Trophoblast cell (in vitro differentiated cells and primary cell): ENCODE data around the gene RNU6-9. TPM values are rescaled to one million over a fixed set of nuclear protein-coding genes. Genes with fewer than 3 reads are reported as not detected.
A peak's percentile ranks its signal among the peaks of the same experiment; 100 is the strongest.

ENCODE experiments used
- DNase-seq, 2 donors: peaks; one replicate each; pipeline ENCODE4 v3.0.0-alpha.2; 2016
- H2AFZ ChIP-seq: 2 replicates; pipeline ENCODE4 v1.6.1; 2013; ENCODE audit warnings: low read length, moderate library complexity, mild to moderate bottlenecking; ENCODE audit not compliant: insufficient read depth, poor library complexity
- H2AK5ac ChIP-seq: 2 replicates; pipeline ENCODE4 v1.6.1; 2013; ENCODE audit warnings: mild to moderate bottlenecking, low read length
- H2BK120ac ChIP-seq: 2 replicates; pipeline ENCODE4 v1.6.1; 2013; ENCODE audit warnings: low read length, mild to moderate bottlenecking, moderate library complexity; ENCODE audit not compliant: insufficient read depth, poor library complexity
- H2BK12ac ChIP-seq: 2 replicates; pipeline ENCODE4 v1.6.1; 2013; ENCODE audit warnings: mild to moderate bottlenecking, low read length, moderate library complexity
- H2BK5ac ChIP-seq: 2 replicates; pipeline ENCODE4 v1.6.1; 2013; ENCODE audit warnings: low read length, low read depth, moderate library complexity, mild to moderate bottlenecking; ENCODE audit not compliant: poor library complexity
- H3K14ac ChIP-seq: 2 replicates; pipeline ENCODE4 v1.6.1; 2013; ENCODE audit warnings: mild to moderate bottlenecking, low read length
- H3K18ac ChIP-seq: 2 replicates; pipeline ENCODE4 v1.6.1; 2013; ENCODE audit warnings: mild to moderate bottlenecking, low read length
- H3K23ac ChIP-seq: 2 replicates; pipeline ENCODE4 v1.6.1; 2013; ENCODE audit warnings: low read length
- H3K27ac ChIP-seq: 2 replicates; pipeline ENCODE4 v1.5.1; 2013; ENCODE audit warnings: low read depth, mild to moderate bottlenecking, inconsistent platforms, low read length, moderate library complexity
- H3K27me3 ChIP-seq: 2 replicates; pipeline ENCODE4 v1.6.1; 2013; ENCODE audit warnings: inconsistent platforms, mild to moderate bottlenecking, low read length, moderate library complexity; ENCODE audit not compliant: insufficient read depth
- H3K36me3 ChIP-seq, 2 experiments: 1 replicate in 1 of 2; 2 replicates in 1 of 2; pipeline ENCODE4 v1.6.1; 2013; ENCODE audit warnings: low read length in 2 of 2, mild to moderate bottlenecking in 2 of 2, moderate library complexity in 1 of 2; ENCODE audit not compliant: insufficient read depth in 2 of 2, control insufficient read depth in 1 of 2
- H3K4ac ChIP-seq: 2 replicates; pipeline ENCODE4 v1.6.1; 2013; ENCODE audit warnings: low read depth, mild to moderate bottlenecking, low read length, moderate library complexity
- H3K4me1 ChIP-seq, 2 experiments: 1 replicate in 1 of 2; 2 replicates in 1 of 2; pipeline ENCODE4 v1.6.1; 2013; ENCODE audit warnings: low read length in 2 of 2, mild to moderate bottlenecking in 2 of 2, moderate library complexity in 1 of 2; ENCODE audit not compliant: insufficient read depth in 2 of 2, control insufficient read depth in 1 of 2
- H3K4me2 ChIP-seq: 2 replicates; pipeline ENCODE4 v1.6.1; 2013; ENCODE audit warnings: inconsistent platforms, mild to moderate bottlenecking, low read length, moderate library complexity
- H3K4me3 ChIP-seq: 2 replicates; pipeline ENCODE4 v1.5.1; 2013; ENCODE audit warnings: mild to moderate bottlenecking, low read depth, low read length, inconsistent platforms
- H3K79me1 ChIP-seq: one replicate; pipeline ENCODE4 v1.6.1; 2013; ENCODE audit warnings: low read length
- H3K79me2 ChIP-seq: 2 replicates; pipeline ENCODE4 v1.6.1; 2013; ENCODE audit warnings: low read length, mild to moderate bottlenecking; ENCODE audit not compliant: control insufficient read depth, insufficient read depth, poor library complexity
- H3K9ac ChIP-seq: 2 replicates; pipeline ENCODE4 v1.6.1; 2013; ENCODE audit warnings: mild to moderate bottlenecking, low read length
- H3K9me3 ChIP-seq: 2 replicates; pipeline ENCODE4 v1.6.1; 2013; ENCODE audit warnings: low read depth, mild to moderate bottlenecking, control low read depth, inconsistent platforms, low read length; ENCODE audit not compliant: insufficient read depth
- H4K12ac ChIP-seq: 2 replicates; pipeline ENCODE4 v1.6.1; 2013; ENCODE audit warnings: low read depth, mild to moderate bottlenecking, low read length, moderate library complexity
- H4K8ac ChIP-seq: 2 replicates; pipeline ENCODE4 v1.6.1; 2013; ENCODE audit warnings: low read depth, mild to moderate bottlenecking, low read length, moderate library complexity
- H4K91ac ChIP-seq: one replicate; pipeline ENCODE4 v1.6.1; 2013; ENCODE audit warnings: low read depth, mild to moderate bottlenecking, low read length, moderate library complexity
- WGBS: extraction: QIAGEN DNeasy Blood & Tissue Kit; methylation state at CpG from one replicate; pipeline ENCODE4 v1.1.7; 2013; ENCODE audit warnings: missing lambda C conversion rate; ENCODE audit not compliant: insufficient read length, insufficient coverage; ENCODE audit errors: extremely low coverage; 5-methylcytosine and 5-hydroxymethylcytosine counted together
- polyA plus RNA-seq: library from polyadenylated mRNA; stranded (reverse); fragments of 200-250 nt; gene quantifications from 2 replicates; pipeline ENCODE4 v1.2.3, GENCODE V29; 2013

Gene RNU6-9
- not detected in 2 replicates for polyA plus RNA-seq

DNA sequence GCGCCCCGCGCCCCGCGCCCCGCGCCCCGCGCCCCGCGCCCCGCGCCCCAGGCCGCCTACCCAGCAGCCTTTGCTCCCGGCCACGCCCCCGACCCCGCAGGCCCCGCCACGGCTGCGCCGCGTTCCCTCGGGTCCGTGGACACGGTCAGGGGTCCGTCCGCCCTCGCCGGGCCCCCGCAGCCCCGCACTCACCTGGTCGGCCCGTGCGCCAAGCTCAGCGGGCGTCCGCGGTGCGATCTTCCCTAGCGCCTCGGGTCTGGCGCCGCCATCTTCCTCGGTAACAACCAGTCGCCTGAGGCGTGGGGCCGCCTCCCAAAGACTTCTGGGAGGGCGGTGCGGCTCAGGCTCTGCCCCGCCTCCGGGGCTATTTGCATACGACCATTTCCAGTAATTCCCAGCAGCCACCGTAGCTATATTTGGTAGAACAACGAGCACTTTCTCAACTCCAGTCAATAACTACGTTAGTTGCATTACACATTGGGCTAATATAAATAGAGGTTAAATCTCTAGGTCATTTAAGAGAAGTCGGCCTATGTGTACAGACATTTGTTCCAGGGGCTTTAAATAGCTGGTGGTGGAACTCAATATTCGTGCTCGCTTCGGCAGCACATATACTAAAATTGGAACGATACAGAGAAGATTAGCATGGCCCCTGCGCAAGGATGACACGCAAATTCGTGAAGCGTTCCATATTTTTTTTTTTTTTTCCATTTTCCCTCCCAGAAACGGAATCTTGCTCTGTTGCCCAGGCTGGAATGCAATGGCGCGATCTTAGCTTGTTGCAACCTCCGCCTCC lies at the start of gene RNU6-9, which contains the start of gene MED16:
Gene RNU6-9 (plus strand): TSS at position 591 of the 796 bp plus-strand sequence.
Gene MED16 (minus strand): TSS at position 294 of the 796 bp plus-strand sequence. CDS start 2,056 bp downstream, outside the sequence.
- Histone ChIP-seq H3K18ac (peak within 1 kb of the TSS; percentile 100), H2BK12ac (peak within 1 kb of the TSS; percentile 92), H2BK120ac (peak within 1 kb of the TSS; percentile 100), H3K4me3 (peak within 1 kb of the TSS; percentile 86), H3K4me2 (peak within 1 kb of the TSS; percentile 70), H3K4me1 (peaks cover 5 to 7% of the 10 kb centered on the region in 2 experiments), H3K4ac (peak within 1 kb of the TSS; percentile 98), H3K27me3 (no peaks in the 10 kb centered on the region), H4K8ac (peak within 1 kb of the TSS; percentile 100), H3K36me3 (peaks cover 29 to 41% of the 10 kb centered on the region in 2 experiments), H3K27ac (peak within 1 kb of the TSS; percentile 94), H3K79me2 (peaks cover 4% of the 10 kb centered on the region), H2BK5ac (peak within 1 kb of the TSS; percentile 100), H3K23ac (no peak within 1 kb of the TSS), H4K12ac (peak within 1 kb of the TSS; percentile 97), H3K9ac (peak within 1 kb of the TSS; percentile 78), H2AFZ (peak within 1 kb of the TSS; percentile 100), H3K79me1 (peaks cover 10% of the 10 kb centered on the region), H3K9me3 (no peaks in the 10 kb centered on the region), H4K91ac (peak within 1 kb of the TSS; percentile 99), H3K14ac (peak within 1 kb of the TSS; percentile 100), H2AK5ac (peak within 1 kb of the TSS; percentile 81)
- peak; percentile 94 to 97 for DNase-seq
- WGBS = no CpG with 5 or more reads among the region's 69 CpGs

DNA sequence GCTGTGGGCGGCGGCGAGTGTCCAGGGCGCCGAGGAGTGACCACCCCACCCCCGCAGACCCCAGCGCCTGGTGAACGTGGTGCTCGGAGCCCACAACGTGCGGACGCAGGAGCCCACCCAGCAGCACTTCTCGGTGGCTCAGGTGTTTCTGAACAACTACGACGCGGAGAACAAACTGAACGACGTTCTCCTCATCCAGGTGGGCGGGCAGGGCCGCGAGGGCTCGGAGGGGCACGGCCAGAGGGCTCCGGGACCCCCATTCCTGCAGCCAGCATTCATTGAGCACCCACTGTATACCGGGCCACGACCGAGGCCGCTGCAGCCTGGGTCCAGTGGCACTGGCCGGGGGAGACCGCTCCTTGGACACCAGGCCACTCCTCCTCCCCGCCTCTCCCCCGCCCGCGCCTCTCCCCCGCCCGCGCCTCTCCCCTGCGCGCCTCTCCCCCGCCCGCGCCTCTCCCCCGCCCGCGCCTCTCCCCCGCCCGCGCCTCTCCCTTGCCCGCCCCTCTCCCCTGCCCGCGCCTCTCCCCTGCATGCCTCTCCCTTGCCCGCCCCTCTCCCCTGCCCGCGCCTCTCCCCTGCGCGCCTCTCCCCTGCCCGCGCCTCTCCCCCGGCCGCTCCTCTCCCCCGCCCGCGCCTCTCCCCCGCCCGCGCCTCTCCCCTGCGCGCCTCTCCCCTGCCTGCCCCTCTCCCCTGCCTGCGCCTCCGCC lies 49.3 kb upstream of the RNU6-9 start:
- Histone ChIP-seq H2BK5ac (no peak overlapping the region), H3K4ac (no peak overlapping the region), H3K9ac (no peak overlapping the region), H3K9me3 (peaks cover 6% of the 10 kb centered on the region), H4K8ac (no peak overlapping the region), H2BK12ac (no peak overlapping the region), H3K79me2 (no peaks in the 10 kb centered on the region), H3K36me3 (no peaks in the 10 kb centered on the region), H3K4me1 (peaks cover 2 to 4% of the 10 kb centered on the region in 2 experiments), H3K27me3 (peaks cover 18% of the 10 kb centered on the region), H3K14ac (no peak overlapping the region), H2BK120ac (no peak overlapping the region), H2AFZ (no peak overlapping the region), H4K12ac (no peak overlapping the region), H4K91ac (no peak overlapping the region), H2AK5ac (no peak overlapping the region), H3K79me1 (no peaks in the 10 kb centered on the region), H3K18ac (no peak overlapping the region), H3K27ac (no peak overlapping the region), H3K4me3 (no peak overlapping the region), H3K23ac (no peak overlapping the region), H3K4me2 (no peak overlapping the region)
- DNase-seq = no peak
- WGBS = no CpG with 5 or more reads among the region's 70 CpGs

DNA sequence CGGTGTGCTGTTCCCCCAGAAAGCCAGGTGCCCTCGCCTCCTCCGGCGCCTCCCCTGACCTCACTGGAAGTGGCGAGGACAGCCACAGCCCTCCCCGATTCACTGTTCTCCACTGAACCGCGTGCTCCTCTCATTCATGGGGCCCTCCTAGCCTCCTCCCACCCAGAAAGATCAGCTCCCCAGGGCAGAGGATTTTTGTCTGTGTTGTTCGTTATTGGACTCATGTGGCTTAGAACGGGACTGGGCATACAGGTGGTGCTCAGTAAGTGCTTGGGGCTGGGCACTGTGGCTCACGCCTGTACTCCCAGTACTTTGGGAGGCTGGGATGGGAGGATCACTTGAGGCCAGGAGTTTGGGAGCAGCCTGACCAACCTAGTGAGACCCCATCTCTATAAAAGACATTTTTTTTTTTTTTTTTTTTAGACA lies 48.7 kb upstream of the RNU6-9 start:
- WGBS = no CpG with 5 or more reads among the region's 11 CpGs
- no peaks in the 10 kb centered on the region for H3K79me2 ChIP-seq

DNA sequence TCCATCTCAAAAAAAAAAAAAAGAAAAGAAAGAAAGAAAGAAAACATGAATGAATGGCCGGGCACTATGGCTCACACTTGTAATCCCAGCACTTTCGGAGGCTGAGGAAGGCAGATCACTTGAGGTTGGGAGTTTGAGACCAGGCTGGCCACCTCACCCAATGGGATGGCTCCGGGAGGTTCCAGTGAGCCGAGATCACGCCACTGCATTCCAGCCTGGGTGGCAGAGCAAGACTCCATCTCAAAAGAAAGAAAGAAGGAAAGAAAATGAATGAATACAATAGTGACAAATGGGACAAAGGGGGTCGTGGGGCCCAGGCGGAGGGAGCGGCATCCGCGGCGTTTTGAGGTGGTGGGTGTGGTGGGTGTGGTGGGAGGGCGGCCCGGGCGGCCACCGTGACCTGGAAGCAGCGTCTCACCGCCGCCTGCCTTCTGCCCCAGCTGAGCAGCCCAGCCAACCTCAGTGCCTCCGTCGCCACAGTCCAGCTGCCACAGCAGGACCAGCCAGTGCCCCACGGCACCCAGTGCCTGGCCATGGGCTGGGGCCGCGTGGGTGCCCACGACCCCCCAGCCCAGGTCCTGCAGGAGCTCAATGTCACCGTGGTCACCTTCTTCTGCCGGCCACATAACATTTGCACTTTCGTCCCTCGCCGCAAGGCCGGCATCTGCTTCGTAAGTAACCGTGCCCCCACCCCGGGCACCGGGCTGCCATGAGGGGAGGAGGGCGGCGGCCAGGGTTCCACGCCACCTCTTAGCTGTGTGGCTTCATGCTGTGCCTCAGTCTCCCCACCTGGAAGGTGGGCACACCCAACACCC lies 47.4 kb upstream of the RNU6-9 start:
- H3K4me3 ChIP-seq = peak overlapping the region; percentile 20
- H3K23ac ChIP-seq = no peak overlapping the region
- H3K9ac ChIP-seq = no peak overlapping the region
- H3K4me1 ChIP-seq = peaks cover 4 to 7% of the 10 kb centered on the region in 2 experiments
- no peak overlapping the region for H3K4ac ChIP-seq
- no CpG with 5 or more reads among the region's 37 CpGs for WGBS
- H3K9me3 ChIP-seq = peaks cover 3% of the 10 kb centered on the region
- no peak overlapping the region for H4K12ac ChIP-seq
- no peak overlapping the region for H2AK5ac ChIP-seq
- no peak overlapping the region for H2BK5ac ChIP-seq
- H3K27ac ChIP-seq = no peak overlapping the region
- peaks cover 18% of the 10 kb centered on the region for H3K27me3 ChIP-seq
- no peak overlapping the region for H2BK120ac ChIP-seq
- H3K14ac ChIP-seq = no peak overlapping the region
- H4K8ac ChIP-seq = no peak overlapping the region
- H3K79me2 ChIP-seq = no peaks in the 10 kb centered on the region
- no peak for DNase-seq
- no peak overlapping the region for H3K4me2 ChIP-seq
- H2AFZ ChIP-seq = no peak overlapping the region
- H3K36me3 ChIP-seq = no peaks in the 10 kb centered on the region
- H3K18ac ChIP-seq = no peak overlapping the region
- no peak overlapping the region for H2BK12ac ChIP-seq
- no peaks in the 10 kb centered on the region for H3K79me1 ChIP-seq
- H4K91ac ChIP-seq = no peak overlapping the region

More for the DNA sequence above, 48.7 kb upstream of the RNU6-9 start:
- H3K4me2 ChIP-seq = no peak overlapping the region
- no peak overlapping the region for H3K23ac ChIP-seq
- no peak overlapping the region for H3K18ac ChIP-seq
- peaks cover 18% of the 10 kb centered on the region for H3K27me3 ChIP-seq
- peaks cover 6% of the 10 kb centered on the region for H3K9me3 ChIP-seq
- peaks cover 2 to 4% of the 10 kb centered on the region in 2 experiments for H3K4me1 ChIP-seq
- H4K91ac ChIP-seq = no peak overlapping the region
- DNase-seq = no peak
- no peak overlapping the region for H3K4ac ChIP-seq
- H2AFZ ChIP-seq = no peak overlapping the region
- H4K8ac ChIP-seq = no peak overlapping the region
- H2BK12ac ChIP-seq = no peak overlapping the region
- H2BK5ac ChIP-seq = no peak overlapping the region
- no peak overlapping the region for H3K14ac ChIP-seq
- no peak overlapping the region for H3K9ac ChIP-seq
- no peak overlapping the region for H3K27ac ChIP-seq
- H4K12ac ChIP-seq = no peak overlapping the region
- H3K36me3 ChIP-seq = no peaks in the 10 kb centered on the region
- no peaks in the 10 kb centered on the region for H3K79me1 ChIP-seq
- H3K4me3 ChIP-seq = no peak overlapping the region
- no peak overlapping the region for H2AK5ac ChIP-seq
- H2BK120ac ChIP-seq = no peak overlapping the region
